H9 (cell line): ENCODE results near the gene ASB18. TPM values are rescaled to one million over a fixed set of nuclear protein-coding genes. Genes with fewer than 3 reads are reported as not detected.

Experiments used
- DNase-seq: peaks from one replicate; pipeline ENCODE4 v3.0.0-alpha.2; 2017
- H2AFZ ChIP-seq: one replicate; pipeline ENCODE4 v1.6.1; 2013; ENCODE audit warnings: mild to moderate bottlenecking, low read length, control low read depth, moderate library complexity
- H2AK5ac ChIP-seq: 2 replicates; pipeline ENCODE4 v1.6.1; 2013; ENCODE audit warnings: low read length, control low read depth, mixed read lengths; ENCODE audit not compliant: insufficient read length
- H2BK120ac ChIP-seq: one replicate; pipeline ENCODE4 v1.6.1; 2013; ENCODE audit warnings: low read depth, mild to moderate bottlenecking, low read length, control low read depth, inconsistent platforms; ENCODE audit not compliant: poor library complexity, severe bottlenecking
- H2BK12ac ChIP-seq: 2 replicates; pipeline ENCODE4 v1.6.1; 2013; ENCODE audit warnings: low read length, control low read depth, mixed read lengths, low read depth; ENCODE audit not compliant: insufficient read length
- H2BK15ac ChIP-seq: 2 replicates; pipeline ENCODE4 v1.6.1; 2013; ENCODE audit warnings: low read depth, low read length, control low read depth
- H2BK20ac ChIP-seq: one replicate; pipeline ENCODE4 v1.6.1; 2013; ENCODE audit warnings: low read depth, mild to moderate bottlenecking, low read length, control low read depth, inconsistent platforms; ENCODE audit not compliant: poor library complexity, severe bottlenecking
- H2BK5ac ChIP-seq: 2 replicates; pipeline ENCODE4 v1.6.1; 2013; ENCODE audit warnings: low read length, control low read depth, mixed read lengths; ENCODE audit not compliant: insufficient read length
- H3K14ac ChIP-seq: 2 replicates; pipeline ENCODE4 v1.6.1; 2013; ENCODE audit warnings: low read length, control low read depth; ENCODE audit not compliant: insufficient read depth
- H3K18ac ChIP-seq: 2 replicates; pipeline ENCODE4 v1.6.1; 2013; ENCODE audit warnings: low read depth, mild to moderate bottlenecking, mixed read lengths, low read length, control low read depth; ENCODE audit not compliant: insufficient read length
- H3K23ac ChIP-seq: 2 replicates; pipeline ENCODE4 v1.6.1; 2013; ENCODE audit warnings: low read length, control low read depth, mixed read lengths, low read depth; ENCODE audit not compliant: insufficient read length
- H3K23me2 ChIP-seq: 2 replicates; pipeline ENCODE4 v1.6.1; 2013; ENCODE audit warnings: low read depth, mild to moderate bottlenecking, mixed read lengths, low read length, control low read depth; ENCODE audit not compliant: insufficient read length, poor library complexity, severe bottlenecking
- H3K27ac ChIP-seq: 2 replicates; pipeline ENCODE4 v1.5.1; 2013; ENCODE audit warnings: low read length, control low read depth, mixed read lengths, low read depth; ENCODE audit not compliant: insufficient read length
- H3K27me3 ChIP-seq: 2 replicates; pipeline ENCODE4 v1.6.1; 2013; ENCODE audit warnings: low read length, control low read depth, inconsistent platforms; ENCODE audit not compliant: insufficient read depth
- H3K4ac ChIP-seq: 2 replicates; pipeline ENCODE4 v1.6.1; 2013; ENCODE audit warnings: low read depth, mild to moderate bottlenecking, control low read depth, inconsistent platforms, low read length, moderate library complexity
- H3K4me1 ChIP-seq: 2 replicates; pipeline ENCODE4 v1.6.1; 2013; ENCODE audit warnings: low read length, control low read depth, inconsistent platforms; ENCODE audit not compliant: insufficient read depth
- H3K4me2 ChIP-seq: 2 replicates; pipeline ENCODE4 v1.6.1; 2013; ENCODE audit warnings: low read length, control low read depth, mixed read lengths; ENCODE audit not compliant: insufficient read length, insufficient read depth
- H3K56ac ChIP-seq: 2 replicates; pipeline ENCODE4 v1.6.1; 2013; ENCODE audit warnings: low read depth, mild to moderate bottlenecking, mixed read lengths, low read length, control low read depth; ENCODE audit not compliant: insufficient read length
- H3K79me1 ChIP-seq: 2 replicates; pipeline ENCODE4 v1.6.1; 2013; ENCODE audit warnings: low read depth, mild to moderate bottlenecking, moderate library complexity, low read length, control low read depth, inconsistent platforms; ENCODE audit not compliant: insufficient read depth, poor library complexity, severe bottlenecking
- H3K79me2 ChIP-seq: 2 replicates; pipeline ENCODE4 v1.6.1; 2013; ENCODE audit warnings: low read length, control low read depth, inconsistent platforms; ENCODE audit not compliant: insufficient read depth
- H3K9ac ChIP-seq: 2 replicates; pipeline ENCODE4 v1.6.1; 2013; ENCODE audit warnings: low read length, control low read depth, mixed read lengths; ENCODE audit not compliant: insufficient read length; ENCODE audit errors: extremely low read depth
- H3K9me3 ChIP-seq: one replicate; pipeline ENCODE4 v1.6.1; 2013; ENCODE audit warnings: low read depth, low read length, inconsistent platforms; ENCODE audit not compliant: control insufficient read depth
- H3T11ph ChIP-seq: one replicate; pipeline ENCODE4 v1.6.1; 2013; ENCODE audit warnings: mild to moderate bottlenecking, low read length, control low read depth, inconsistent platforms
- H4K20me1 ChIP-seq: one replicate; pipeline ENCODE4 v1.6.1; 2013; ENCODE audit not compliant: control insufficient read depth, insufficient read length, insufficient read depth
- H4K5ac ChIP-seq: 2 replicates; pipeline ENCODE4 v1.6.1; 2013; ENCODE audit warnings: low read depth, mild to moderate bottlenecking, mixed read lengths, low read length, control low read depth; ENCODE audit not compliant: insufficient read length
- H4K8ac ChIP-seq: replicated peaks from 2 replicates; pipeline ENCODE4 v1.6.1; 2013; ENCODE audit warnings: low read length, control low read depth, mixed read lengths, low read depth; ENCODE audit not compliant: insufficient read length
- H4K91ac ChIP-seq: 2 replicates; pipeline ENCODE4 v1.6.1; 2013; ENCODE audit warnings: low read depth, mild to moderate bottlenecking, moderate library complexity, mixed read lengths, low read length, control low read depth; ENCODE audit not compliant: insufficient read length
- H3K27ac Mint-ChIP-seq, 3 experiments: 2 replicates in 2 of 3; 3 replicates in 1 of 3; pipeline ENCODE4 v1.8.0; 2020 to 2021; ENCODE audit warnings: mixed read lengths in 3 of 3, mild to moderate bottlenecking in 1 of 3, moderate library complexity in 1 of 3
- H3K27me3 Mint-ChIP-seq: 2 replicates; pipeline ENCODE4 v1.8.0; 2021; ENCODE audit warnings: low read depth, mild to moderate bottlenecking, moderate library complexity, mixed read lengths
- H3K36me3 Mint-ChIP-seq, 3 experiments: 2 replicates in 2 of 3; 3 replicates in 1 of 3; pipeline ENCODE4 v1.8.0; 2020 to 2021; ENCODE audit warnings: low read depth in 3 of 3, mixed read lengths in 3 of 3; ENCODE audit not compliant: insufficient read depth in 1 of 3
- H3K4me1 Mint-ChIP-seq, 2 experiments: 2 replicates each; pipeline ENCODE4 v1.8.0; 2020; ENCODE audit warnings: mixed read lengths in 2 of 2
- H3K4me3 Mint-ChIP-seq, 2 experiments: 2 replicates in 1 of 2; 3 replicates in 1 of 2; pipeline ENCODE4 v1.8.0; 2020 to 2021; ENCODE audit warnings: mild to moderate bottlenecking in 2 of 2, mixed read lengths in 2 of 2, moderate library complexity in 1 of 2
- H3K9me3 Mint-ChIP-seq, 2 experiments: 2 replicates in 1 of 2; 3 replicates in 1 of 2; pipeline ENCODE4 v1.8.0; 2020; ENCODE audit warnings: mild to moderate bottlenecking in 2 of 2, mixed read lengths in 2 of 2, moderate library complexity in 1 of 2
- CTCF ChIP-seq: fragments of 200-600 bp; sonication (generic); conservative IDR thresholded peaks from 3 replicates; pipeline ENCODE4 v1.8.0; 2021; ENCODE audit warnings: antibody characterized with exemption, mild to moderate bottlenecking
- WGBS: extraction: QIAGEN DNeasy Blood & Tissue Kit; methylation state at CpG from one replicate; pipeline ENCODE4 v1.1.7; 2013; ENCODE audit warnings: missing lambda C conversion rate, low lambda C conversion rate, mixed read lengths; ENCODE audit not compliant: insufficient read length; ENCODE audit errors: extremely low coverage; 5-methylcytosine and 5-hydroxymethylcytosine counted together
- total RNA-seq: library from RNA; stranded (reverse); gene quantifications from 2 replicates; pipeline ENCODE4 v1.2.1, GENCODE V29; 2021

ASB18 gene
- total RNA-seq, 1 experiment from 2014 or later = not detected

- Histone ChIP-seq H4K5ac (no peak overlapping the region), H2BK5ac (no peak overlapping the region), H3K14ac (no peak overlapping the region), H3K4me1 (no peaks in the 10 kb centered on the region), H3K23ac (no peak overlapping the region), H3K18ac (no peak overlapping the region), H3K56ac (no peak overlapping the region), H4K20me1 (no peaks in the 10 kb centered on the region), H2AK5ac (no peak overlapping the region), H3K4me2 (no peak overlapping the region), H2AFZ (no peak overlapping the region), H3K27ac (no peak overlapping the region), H3K9me3 (no peaks in the 10 kb centered on the region), H3K4ac (no peak overlapping the region), H3K79me1 (no peaks in the 10 kb centered on the region), H3K79me2 (no peaks in the 10 kb centered on the region), H3K23me2 (no peaks in the 10 kb centered on the region), H2BK12ac (no peak overlapping the region), H3K27me3 (no peaks in the 10 kb centered on the region), H4K91ac (no peak overlapping the region), H4K8ac (no peak overlapping the region), H3K9ac (no peak overlapping the region), H3T11ph (no peak overlapping the region), H2BK20ac (no peak overlapping the region), H2BK120ac (no peak overlapping the region), H2BK15ac (no peak overlapping the region)
- Mint-ChIP-seq H3K4me1 (peaks cover 0 to 6% of the 10 kb centered on the region in 2 experiments; a peak in 3 of 4 replicates), H3K4me3 (no peak overlapping the region), H3K9me3 (no peaks in the 10 kb centered on the region; a peak in 1 of 5 replicates), H3K27me3 (peaks cover 25% of the 10 kb centered on the region), H3K36me3 (no peaks in the 10 kb centered on the region), H3K27ac (no peak overlapping the region)
- TF ChIP-seq CTCF = no peak
- DNase-seq = no peak
- no CpG with 5 or more reads among the region's 7 CpGs for WGBS
These were observed 2.8 kb downstream of the ASB18 start for GRCh38 chr2:236261452-236261851.
